ENCODE results near the gene KCNMA1.

KCNMA1 gene

DNA sequence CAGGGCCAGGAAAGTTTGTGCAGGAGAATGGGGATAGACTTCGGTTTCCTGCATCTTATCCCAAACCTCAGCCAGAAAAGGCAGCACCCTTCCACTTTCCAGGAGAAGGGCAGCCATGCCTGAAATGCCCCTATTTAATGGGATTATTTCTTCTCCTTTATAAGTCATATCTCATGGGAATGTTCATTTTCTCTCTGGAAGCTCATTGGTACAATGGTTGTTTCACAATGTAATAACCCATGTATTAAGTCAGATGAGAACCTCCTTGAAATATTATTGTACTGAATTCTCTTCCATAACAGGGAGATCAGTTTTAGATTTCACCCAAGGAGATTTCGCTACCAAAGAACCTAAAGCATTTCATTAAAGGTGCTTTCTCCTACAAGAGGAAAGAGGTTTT lies 457.5 kb downstream of the KCNMA1 start:
- DNase-seq (ENCODE audit: insufficient read length, low spot score) = no peak
- FAIRE-seq = no peak

GRCh38 chr10:77179015-77179695 lies 458.5 kb downstream of the KCNMA1 start:
- FAIRE-seq = no peak
- DNase-seq (ENCODE audit: insufficient read length, low spot score) = no peak

DNA sequence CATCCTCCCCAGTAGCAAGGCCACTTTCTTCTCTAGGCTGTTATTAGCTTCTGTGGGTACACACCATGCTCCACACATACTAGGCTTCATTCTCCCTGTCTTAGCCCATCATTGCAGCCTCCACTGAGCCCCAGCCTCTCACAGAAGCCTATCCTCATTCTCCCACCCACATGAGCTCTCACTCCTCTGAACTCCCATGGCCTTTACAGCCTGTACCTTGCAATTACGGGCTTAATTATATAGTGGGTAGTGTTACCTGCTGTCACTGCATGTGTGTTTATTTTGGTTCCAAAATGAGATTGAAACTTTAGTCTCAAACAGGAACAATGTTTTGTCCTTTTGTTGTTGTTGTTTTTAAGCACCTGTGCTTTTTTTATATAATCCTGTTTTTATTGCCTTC lies 460.0 kb downstream of the KCNMA1 start:
- DNase-seq (ENCODE audit: insufficient read length, low spot score) (no peak), FAIRE-seq (no peak)

DNA sequence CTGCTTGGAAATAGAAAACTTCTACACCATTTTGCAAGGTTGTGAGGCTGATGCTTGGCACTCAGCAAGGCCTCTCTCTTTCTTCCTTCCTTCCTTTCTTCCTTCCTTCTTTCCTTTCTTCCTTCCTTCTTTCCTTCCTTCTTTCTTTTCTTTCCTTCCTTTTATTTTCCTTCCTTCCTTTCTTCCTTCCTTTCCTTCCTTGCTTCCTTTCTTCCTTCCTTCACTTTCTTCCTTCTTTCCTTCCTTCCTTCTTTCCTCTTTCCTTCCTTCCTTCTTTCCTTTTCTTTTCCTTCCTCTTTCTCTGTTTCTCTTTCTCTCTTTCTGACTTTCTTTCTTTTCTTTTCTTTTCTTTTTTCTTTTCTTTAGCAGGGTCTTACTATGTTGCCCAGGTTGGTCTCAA lies 460.4 kb downstream of the KCNMA1 start:
- no peak for FAIRE-seq
- no peak for DNase-seq (ENCODE audit: insufficient read length, low spot score)

DNA sequence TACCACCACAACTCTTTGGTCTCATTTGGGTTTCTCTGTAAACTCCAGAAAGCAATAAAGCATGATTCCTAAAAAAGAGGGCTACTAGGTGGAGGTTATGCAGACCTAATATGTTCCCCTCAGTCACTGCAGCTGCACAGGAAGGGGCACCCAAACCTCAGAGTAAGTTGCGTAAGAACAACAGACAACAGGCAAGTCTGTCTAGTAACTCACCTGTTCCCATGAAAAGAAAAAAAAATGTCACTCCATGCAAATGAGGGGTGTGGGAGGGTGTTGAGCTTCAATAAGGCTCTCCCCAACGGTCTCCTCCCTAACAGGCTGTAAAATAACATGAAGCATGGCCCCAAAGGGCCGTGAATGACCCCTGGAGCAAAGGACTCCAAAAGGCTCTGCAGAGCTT lies 461.4 kb downstream of the KCNMA1 start:
- no peak for FAIRE-seq
- no peak for DNase-seq (ENCODE audit: insufficient read length, low spot score)

DNA sequence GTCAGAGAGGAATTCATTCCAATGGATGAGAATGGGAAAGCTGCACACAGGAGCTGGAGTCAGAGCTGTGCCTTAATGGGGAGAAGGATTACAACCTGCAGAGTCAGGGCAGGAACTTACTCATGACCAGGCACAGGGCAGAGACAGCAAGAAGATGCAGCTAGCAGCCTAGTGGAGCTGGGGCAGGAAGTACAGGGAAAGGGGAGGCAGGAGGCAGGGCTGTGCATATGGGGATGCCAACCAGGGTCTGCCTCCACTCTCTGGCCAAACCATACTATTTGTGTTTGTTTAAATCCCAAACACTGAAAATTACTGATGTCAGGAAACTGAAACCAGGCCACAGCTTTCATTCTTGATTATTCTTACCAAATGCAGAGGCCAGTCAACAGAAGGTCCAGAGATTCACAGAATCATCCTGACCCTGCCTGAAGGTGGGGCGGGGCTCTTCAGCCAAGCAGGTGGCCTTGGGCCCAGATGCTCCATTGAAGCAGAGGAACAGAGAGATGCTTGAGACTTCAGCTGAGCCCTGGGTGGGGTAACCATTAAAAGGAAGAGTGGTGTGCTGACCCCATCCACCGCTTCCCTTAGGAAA lies 461.9 kb downstream of the KCNMA1 start:
- FAIRE-seq = no peak

DNA sequence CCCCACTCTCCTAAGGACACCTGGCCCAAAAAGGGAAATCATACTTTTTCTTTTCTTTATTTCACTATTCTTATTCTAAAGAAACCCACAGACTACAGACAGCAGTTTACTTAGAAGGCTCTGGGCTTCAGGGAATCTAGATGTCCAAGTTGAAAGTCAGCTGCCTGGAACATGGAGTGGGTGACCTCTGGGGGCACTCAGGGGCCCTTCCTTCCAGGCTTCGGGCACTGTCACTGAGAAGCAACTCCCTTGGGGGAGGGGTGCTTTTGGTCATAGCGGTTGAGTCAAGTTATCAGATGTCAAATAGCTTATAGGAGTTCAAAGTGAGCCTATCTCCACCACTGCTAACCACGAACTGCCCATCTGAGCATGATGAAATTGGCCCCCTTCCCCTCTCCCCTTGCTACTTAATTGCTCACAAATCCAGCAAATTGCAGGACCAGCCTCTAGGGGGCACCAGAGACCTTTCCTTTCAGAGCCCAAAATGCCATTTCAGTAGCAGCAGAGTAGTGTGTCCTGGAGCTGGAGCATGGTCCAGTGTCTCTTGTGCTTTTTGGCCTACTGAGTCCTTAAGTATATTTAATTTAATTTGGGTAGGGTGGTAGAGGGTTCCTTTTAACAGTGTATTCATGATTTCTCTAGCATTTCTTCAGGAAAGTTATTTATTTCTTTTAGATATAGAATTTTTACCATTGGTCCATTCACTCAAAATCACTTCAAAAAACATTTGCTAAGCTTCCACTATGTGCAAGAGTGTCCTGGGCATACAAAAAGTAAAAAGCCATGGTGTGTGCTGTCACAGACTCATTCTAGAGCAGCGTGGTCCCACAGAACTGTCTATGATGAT lies 463.8 kb downstream of the KCNMA1 start:
- FAIRE-seq (peak; percentile 91), DNase-seq (ENCODE audit: insufficient read length, low spot score) (peak; percentile 43)

More for the DNA sequence above, 461.9 kb downstream of the KCNMA1 start:
- DNase-seq (ENCODE audit: insufficient read length, low spot score) = no peak

GRCh38 chr10:77172086-77172485 lies 465.5 kb downstream of the KCNMA1 start:
- DNase-seq (ENCODE audit: insufficient read length, low spot score) (no peak), FAIRE-seq (no peak)

DNA sequence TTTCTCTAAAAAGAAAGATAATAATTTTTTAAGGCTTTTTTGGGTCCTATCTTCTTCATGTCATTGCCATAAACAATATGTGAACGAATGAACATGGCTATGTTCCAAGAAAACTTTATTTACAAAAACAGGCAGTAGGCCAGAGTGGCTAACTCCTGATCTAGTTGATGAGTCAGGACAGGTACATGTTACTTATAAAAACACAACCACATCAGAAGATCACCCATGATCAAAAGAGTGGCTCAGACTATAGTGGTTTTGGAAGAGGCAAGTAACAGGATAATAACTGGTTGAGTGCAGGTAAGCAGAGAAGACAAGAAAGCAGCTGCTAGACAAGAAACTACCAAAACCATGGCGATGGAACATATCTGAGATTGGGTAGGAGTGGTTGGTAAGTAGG lies 468.7 kb downstream of the KCNMA1 start:
- DNase-seq (ENCODE audit: insufficient read length, low spot score) = no peak
- FAIRE-seq = no peak

GRCh38 chr10:77168161-77168560 lies 469.4 kb downstream of the KCNMA1 start:
- DNase-seq (ENCODE audit: insufficient read length, low spot score) = no peak
- no peak for FAIRE-seq

- DNase-seq (ENCODE audit: insufficient read length, low spot score) (peak; percentile 10), FAIRE-seq (peak; percentile 84)
Observed at GRCh38 chr10:77165445-77166208, 472.0 kb downstream of the KCNMA1 start.

DNA sequence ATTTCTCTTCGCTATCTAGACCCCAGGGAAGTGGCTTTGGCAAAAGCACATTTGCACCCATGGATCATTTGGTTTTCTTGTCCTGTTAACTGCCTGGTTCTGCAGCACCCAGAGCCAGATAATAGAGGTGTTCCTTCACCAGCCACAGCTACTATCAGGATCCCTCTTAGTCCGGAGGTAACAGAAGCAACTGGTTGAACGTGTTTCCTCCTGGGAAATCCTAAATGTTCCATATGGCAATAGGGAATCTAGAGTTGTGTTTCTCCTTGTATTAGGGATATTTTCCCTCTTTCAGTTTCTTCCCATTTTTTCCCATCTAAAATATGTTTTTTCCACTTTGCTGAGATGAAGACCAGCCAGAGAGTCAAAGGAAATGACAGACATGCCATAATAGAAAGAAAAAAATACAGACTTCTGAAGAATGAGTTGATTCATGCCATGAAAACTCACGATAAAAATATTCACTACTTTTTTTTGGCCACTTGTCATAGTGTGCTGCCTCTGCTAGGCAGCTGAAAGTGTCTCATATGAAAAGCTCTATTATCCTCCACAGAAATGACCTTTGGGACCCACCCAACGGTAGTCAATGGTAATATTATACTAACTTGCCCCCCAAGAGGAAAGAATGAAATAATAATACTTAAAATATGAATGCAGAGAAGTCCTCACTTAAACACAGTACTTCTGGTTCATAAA lies 472.8 kb downstream of the KCNMA1 start:
- FAIRE-seq = no peak
- DNase-seq (ENCODE audit: insufficient read length, low spot score) = no peak

GRCh38 chr10:77163670-77164348 lies 473.8 kb downstream of the KCNMA1 start:
- DNase-seq (ENCODE audit: insufficient read length, low spot score) = no peak
- no peak for FAIRE-seq

GRCh38 chr10:77162697-77163096 lies 474.9 kb downstream of the KCNMA1 start:
- no peak for DNase-seq (ENCODE audit: insufficient read length, low spot score)
- no peak for FAIRE-seq

- DNase-seq (ENCODE audit: insufficient read length, low spot score) = no peak
- FAIRE-seq = no peak
Observed at GRCh38 chr10:77160679-77161078, 476.9 kb downstream of the KCNMA1 start.

DNA sequence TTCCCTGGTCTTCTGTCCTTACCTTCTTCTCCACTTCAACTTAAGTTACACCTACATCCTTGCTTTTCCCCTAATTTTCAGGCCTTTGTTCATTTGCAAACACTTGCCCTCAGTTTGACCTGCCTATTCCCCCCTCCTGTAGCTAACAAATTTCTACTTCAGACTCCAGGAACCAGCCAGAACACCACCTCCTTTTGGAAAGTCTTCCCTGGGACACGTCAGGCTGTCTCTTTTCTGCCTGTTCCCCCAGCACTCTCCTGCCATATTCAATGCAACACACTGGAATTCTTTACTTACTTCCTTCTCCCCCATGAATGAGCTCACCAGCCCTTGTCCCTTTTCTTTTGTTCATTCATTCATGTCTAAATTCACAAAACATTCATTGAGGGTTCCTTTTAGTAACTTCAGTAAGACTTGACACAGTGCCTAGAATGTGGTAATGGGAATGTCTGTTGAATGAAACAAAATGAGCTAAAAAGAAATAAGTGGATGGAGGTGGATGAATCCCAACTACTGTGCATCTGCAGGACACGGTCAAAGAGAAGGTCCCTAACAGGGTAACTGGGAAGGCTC lies 478.0 kb downstream of the KCNMA1 start:
- FAIRE-seq = no peak
- no peak for DNase-seq (ENCODE audit: insufficient read length, low spot score)

DNA sequence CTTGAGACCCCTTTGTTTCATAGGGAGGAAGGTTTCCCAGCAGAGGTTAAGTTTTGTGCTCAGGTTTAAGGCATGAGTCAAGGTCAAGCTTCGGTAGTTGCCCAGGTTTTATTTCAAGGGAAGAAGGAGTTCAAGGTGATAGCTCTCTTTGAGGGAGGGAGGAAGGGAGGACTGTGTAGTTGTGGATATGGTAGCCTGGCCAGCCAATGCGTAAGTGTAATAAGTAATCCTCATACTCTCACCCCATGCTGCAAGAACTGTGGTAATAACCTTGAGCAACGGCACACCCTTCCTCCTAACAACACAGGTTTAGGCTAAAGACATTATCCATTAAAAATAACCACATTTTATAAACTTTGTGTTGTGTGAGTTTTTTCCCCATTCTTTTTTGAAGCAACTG lies 478.9 kb downstream of the KCNMA1 start:
- FAIRE-seq (no peak), DNase-seq (ENCODE audit: insufficient read length, low spot score) (no peak)

DNA sequence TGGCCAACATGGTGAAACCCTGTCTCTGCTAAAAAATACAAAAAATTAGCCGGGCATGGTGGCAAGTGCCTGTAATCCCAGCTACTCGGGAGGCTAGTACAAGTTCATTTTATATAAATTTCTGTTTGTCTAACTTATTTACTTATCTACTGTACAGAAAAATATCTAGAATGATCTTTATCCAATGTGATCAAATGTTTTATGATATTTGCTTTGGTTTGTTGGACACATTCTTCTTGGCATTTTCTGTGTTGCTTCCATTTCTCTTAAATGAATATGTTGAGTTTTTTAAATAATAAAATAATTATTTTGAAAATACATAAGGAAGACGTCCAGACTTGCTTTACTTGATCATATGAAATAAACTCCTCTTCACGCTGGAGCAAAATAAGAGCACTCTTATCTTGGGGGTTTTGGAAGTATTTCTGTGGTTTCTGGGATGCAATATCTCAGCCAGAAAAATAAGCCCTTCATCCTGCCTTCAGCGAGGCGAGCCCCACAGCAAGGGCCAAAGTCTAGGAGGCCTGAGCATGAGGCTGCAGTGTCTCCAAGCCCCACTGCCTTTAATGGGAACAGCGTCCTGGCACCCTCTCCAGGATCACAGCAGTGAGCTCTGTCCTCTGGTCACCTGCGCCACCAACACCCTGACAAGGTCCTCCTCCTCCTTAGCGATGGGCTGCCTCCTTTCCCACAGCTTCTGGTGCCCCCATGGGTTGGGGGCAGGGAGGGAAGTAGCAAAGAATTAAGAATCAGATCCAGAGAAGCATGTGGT lies 480.2 kb downstream of the KCNMA1 start:
- no peak for FAIRE-seq
- no peak for DNase-seq (ENCODE audit: insufficient read length, low spot score)

- FAIRE-seq (no peak), DNase-seq (ENCODE audit: insufficient read length, low spot score) (no peak)
Observed at GRCh38 chr10:77156406-77156879, 481.2 kb downstream of the KCNMA1 start.

Measured in GM19239 (cell line).